Left ventricle myocardium superior (tissue), 1 donor: ENCODE results near the gene ZNF532. TPM values are rescaled to one million over a fixed set of nuclear protein-coding genes. Genes with fewer than 3 reads are reported as not detected.
"Not testable (repeated sequence)": the region's sequence is repeated elsewhere in the genome, so short reads cannot be mapped to it uniquely, and the experiment has no call there.

ENCODE experiments used
- ATAC-seq: fragments of 200-7000 bp; cut with Tn5 transposase; one replicate; pipeline ENCODE4 v1.9.1; 2020; ENCODE audit warnings: mild to moderate bottlenecking, moderate library complexity
- DNase-seq: peaks from one replicate; pipeline ENCODE4 v3.0.0-alpha.2; 2020
- intact Hi-C: fragments of 100-400 bp; cut with micrococcal nuclease; formaldehyde crosslinking; loops from one replicate; pipeline ENCODE4 v1.11.0; 2022
- total RNA-seq: library from RNA; stranded (reverse); fragmentation: NEBNext Ultra II Directional; extraction: Animal tissue kit (Norgen Biotek cat#: 25700); gene quantifications from one replicate; pipeline ENCODE4 v1.2.1, GENCODE V29; 2021
- donor health status: DM: no; HTN: yes; CAD: no; lungs with severe emphysema.

Gene ZNF532
- total RNA-seq, 1 donor from 2014 or later: 64.2 TPM

DNA sequence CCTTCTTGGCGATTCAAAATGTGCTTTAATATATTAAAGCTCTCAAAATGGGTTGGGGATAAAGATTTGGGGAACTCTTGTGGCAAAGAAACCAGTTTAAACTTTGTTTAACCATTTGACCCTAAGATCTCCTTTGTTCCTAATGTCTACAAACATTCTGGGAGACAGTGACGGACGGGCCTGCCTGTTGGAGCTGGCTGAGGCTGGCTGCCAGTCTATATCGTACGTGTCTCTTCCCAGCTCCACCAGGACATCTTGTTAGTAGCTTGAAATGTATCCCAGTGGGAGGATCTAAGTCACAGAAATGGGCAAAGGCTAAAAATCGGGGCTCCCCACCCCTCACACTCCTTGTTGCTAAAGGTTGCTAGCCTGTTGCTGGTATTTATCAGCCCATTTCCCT is 30.7 kb downstream of the ZNF532 start:
- DNase-seq (no peak), ATAC-seq (peak; percentile 19)
- intact Hi-C loops: no loop called here

DNA sequence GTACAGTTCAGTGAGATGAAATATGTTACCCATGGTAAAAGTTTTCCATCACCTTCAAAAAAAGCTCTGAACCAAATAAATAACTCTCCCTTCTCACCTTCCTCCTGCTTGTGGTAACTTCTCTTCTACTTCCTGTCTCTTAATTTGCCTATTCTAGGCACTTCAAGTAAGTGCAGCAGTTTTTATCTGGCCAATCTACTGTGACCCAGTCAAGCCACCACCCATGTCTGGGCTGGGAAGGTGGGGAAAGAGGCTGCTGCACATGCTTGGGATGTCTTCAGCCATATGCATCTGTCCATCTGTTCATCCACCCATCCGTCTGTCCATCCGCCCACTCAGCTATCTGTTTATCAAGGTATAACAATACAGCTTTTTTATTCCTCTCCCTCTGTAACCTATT is 31.6 kb downstream of the ZNF532 start:
- intact Hi-C loops: no loop called here
- no peak for ATAC-seq

DNA sequence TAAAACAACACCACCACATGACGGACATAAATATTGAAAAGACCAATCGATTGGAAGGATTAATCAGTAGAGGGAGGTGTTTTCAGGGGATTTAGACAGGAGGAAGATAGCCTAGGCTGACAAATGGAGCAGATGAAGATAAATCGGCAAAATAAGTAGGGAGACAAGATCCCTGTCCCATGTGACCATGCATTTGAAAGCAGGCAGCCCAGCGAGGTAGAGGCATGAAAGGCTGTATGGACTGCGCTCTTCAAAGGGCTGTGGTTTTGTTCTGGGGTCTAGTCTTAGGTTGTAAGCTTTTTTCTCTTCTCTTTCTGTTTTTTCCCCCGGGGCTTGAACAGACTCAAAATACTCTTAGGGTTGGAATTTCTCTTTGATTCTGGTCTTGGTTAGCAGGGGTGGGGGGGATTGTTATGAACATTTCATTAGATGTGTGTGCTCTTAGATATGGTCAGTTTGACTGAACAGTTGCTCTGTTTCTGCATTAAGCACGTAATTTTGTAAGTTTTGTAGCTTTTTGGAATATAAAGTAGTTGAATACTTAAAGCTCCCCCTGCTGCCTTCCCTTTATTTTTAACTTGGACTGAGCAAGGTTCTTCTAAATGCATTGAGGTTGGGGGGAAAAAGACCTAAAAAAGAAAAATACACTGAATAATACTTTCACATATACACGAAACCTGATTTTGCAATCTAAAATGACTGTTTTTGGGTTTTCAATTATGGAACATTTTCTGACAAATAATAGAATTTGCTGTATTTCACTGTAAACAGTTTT is 32.2 kb downstream of the ZNF532 start:
- no peak for DNase-seq
- ATAC-seq: no peak
- intact Hi-C loops: no loop called here

More for the DNA sequence above, 31.6 kb downstream of the ZNF532 start:
- DNase-seq: no peak

DNA sequence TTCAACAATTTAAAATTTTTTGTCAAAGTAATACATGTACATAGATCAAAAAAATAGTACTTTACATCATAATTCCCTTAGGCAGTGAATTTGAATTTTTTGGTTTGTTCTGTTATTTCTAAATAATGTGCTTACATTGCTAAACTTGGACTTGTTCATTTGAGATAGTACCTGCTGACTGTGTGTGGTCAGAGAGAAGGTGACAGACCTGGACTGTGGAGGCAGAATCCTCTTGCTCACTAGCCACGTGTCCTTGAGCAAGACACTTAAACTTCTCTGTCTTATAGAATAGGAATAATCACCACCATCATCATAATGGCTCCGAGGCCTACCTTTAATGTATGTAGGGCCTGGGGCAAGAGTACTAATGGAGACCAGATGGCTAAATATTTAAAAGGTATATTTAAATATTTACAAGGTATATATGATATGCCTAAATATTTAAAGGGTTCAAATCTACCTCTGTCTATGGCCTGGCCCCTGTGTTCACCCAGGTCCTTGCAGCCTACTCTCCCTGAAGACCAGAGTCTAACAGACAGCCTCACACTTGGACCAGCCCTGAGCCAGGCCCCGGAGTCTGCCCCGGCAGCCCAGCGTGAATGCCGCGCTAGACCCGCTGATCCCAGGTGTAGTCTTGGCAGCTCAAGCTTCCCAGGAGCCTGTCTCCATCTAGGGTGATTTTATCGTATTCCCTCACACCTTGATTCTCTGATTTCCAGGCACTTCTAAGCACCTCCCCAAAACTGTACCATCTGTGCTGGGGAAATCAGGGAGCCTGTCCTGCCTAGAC is 33.5 kb downstream of the ZNF532 start:
- ATAC-seq: no peak
- intact Hi-C loops: no loop called here

DNA sequence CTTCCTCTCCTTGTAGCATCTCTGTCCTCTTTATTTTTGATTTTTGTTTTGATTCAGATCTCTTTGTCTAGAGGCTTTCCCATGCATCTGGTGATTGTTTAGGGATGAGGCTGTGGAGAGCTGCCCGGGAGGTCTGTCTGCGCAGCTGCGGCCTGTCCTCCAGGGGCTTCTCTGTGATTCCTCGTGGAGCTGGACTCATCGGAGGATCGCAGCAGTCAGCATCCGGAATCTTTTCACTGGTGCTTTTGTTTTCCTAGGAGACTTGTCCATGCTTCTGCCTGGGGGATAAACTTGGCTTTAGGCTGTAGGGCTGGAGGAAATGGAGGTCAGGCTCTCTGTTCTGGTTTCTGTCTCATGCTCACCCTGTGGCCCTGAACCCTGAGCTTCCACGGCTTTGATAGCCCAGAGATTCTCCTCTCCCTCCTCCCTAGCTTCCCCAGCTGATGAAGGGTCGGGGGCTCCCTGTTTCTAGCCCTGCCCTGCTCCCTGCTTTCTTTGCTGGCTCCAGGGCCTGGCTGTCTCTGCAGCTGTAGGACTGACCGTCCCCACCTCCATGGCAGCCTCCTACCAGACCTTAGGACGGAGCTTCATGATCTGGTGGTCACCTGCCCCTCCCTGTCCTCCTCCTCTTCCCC is 35.5 kb downstream of the ZNF532 start:
- DNase-seq: peak; percentile 62
- intact Hi-C loops: no loop called here
- peak; percentile 82 for ATAC-seq

More for the DNA sequence above, 33.5 kb downstream of the ZNF532 start:
- no peak for DNase-seq

DNA sequence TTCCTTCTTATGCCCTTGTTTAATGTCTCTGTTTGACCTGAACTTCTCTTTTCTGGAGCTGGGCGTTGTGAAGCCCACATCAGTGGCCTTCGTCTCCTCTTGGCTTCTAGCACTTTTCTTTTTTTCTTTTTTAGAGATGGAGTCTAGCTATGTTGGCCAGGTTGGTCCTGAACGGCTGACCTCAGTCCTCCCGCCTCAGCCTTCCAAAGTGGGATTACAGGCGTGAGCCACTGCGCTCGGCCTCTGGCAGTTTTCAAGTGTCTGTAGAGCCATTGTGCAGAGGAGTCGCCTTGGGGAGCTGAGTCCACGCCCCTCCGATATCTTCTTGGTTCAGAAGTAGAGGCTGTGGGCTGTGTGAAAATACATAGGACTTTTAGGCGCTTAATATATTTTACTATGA is 36.5 kb downstream of the ZNF532 start:
- intact Hi-C loops: no loop called here
- DNase-seq (no peak), ATAC-seq (no peak)

DNA sequence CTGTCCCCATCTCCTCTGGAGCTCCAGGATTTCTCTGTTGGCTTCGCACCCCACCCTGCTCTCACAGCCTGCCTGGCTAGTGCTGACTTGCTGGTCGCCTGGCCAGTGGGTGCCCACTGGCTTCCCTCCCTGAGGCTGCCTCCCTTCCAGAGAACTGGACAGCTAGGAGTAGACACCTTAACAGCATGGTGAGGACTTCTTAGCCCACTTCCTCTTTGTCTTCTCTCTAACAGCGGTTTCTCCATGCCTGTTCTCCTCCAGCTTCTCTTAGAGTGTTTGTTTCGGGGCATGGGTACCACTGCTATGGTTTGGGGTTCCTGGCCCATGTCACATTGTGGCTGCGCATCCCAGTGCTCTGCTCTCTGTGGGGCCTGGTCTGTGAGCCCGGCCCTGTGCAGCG is 37.1 kb downstream of the ZNF532 start:
- intact Hi-C loops: no loop called here
- DNase-seq (no peak), ATAC-seq (no peak)

DNA sequence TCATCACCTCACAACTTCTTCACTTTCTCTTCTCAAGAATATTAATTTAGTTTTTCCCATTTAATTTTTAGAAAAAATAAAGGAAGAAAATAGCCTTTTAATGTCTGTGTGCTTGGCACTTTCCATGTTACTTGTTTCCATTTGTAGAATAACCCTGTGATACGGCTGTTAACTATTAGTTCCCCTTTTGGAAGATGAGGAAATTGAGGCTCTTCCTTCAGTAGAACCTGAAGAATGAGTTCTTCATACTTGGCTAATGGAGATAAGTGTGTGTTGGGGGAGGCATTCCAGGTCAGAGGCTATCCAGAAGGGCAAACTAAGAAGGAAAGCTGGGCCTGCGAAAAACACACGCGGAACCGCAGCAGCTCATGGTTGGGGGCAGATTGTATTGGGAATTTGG is 38.3 kb downstream of the ZNF532 start:
- intact Hi-C loops: no loop called here
- no peak for ATAC-seq
- no peak for DNase-seq

DNA sequence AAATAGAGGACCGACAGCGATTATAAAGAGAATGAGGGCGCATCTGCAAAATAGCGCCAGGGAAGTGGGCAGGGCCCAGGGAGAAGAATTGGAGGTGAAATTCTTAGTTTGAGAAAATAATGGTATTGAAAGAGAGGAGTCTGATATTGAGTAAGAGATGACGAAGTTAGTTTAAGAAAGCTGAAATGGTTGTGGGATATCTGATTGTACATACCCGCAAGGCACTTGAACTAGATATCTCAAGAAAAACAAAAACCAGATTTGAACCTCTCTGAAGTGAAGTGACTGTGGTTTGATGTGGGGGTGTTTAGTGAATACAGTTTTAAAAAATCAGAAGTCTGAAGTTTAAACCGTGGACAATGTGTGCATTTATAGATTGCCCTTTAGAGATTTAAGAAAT is 38.9 kb downstream of the ZNF532 start:
- DNase-seq (no peak), ATAC-seq (no peak)
- intact Hi-C loops: no loop called here

DNA sequence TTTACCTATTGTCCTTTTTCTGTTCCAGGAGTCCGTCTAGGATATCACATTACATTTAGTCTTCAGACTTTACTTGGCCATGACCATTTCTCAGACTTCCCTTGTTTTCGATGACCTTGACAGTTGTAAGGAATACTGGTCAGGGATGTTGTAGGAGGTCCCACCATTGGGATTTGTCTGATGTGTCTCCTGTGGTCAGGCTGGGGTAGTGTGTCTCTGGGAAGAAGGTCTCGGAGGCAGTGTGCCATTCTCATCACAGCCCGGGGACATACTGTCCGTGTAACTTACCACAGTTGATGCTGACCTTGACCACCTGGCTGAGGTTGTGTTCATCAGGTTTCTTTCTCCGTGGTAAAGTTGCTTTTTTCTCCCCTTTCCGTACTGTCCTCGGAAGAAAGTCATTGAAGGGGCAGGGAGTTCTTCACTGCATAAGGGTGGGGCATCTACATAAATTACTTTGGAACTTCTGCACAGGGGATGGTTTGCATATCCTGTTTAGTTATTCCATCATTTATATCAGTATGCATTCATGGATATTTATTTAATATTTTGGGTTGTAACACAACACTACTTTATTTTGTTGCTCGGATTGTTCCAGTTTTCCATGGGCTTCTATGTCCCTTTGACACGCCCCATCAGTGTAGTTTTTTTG is 41.2 kb downstream of the ZNF532 start:
- ATAC-seq: no peak
- DNase-seq: no peak
- intact Hi-C loops: no loop called here

DNA sequence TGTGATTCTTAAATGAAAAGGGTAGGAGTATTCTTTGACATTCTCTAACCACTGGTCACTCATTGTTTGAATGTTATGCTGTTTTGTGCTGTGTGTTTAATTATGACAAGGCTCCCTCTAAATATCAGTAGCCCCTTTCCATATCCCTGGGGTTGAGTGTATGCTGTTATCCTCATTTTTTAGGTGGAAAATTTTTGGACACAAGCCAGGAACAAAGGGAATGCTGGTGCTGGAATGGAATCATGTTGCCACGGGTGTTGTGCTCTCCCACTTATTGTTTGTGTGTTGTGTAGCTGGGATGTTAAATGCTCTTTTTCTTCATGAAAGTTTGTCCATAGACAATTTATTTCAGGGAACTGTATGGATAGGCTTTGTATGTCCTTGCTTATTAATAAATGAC is 43.3 kb downstream of the ZNF532 start:
- DNase-seq (no peak), ATAC-seq (no peak)
- intact Hi-C loops: no loop called here

DNA sequence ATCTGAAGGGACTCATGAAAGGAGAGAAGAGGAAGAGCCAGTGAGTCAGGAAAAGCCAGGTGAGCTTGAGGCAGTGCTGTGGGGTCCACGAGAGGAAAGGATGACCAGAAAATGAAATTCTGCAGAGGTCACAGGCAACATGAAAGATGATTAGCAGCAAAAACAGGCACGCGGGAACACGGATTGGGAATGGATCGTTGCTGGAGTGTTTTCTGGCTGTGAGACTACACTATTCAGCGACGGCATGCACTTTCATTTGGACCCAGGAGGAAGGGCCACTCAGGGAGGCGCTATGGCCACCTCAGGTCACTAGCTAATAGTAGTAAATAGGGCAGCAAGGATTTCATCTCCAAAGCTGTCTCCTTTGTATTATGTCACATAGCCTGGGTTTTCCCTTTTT is 44.8 kb downstream of the ZNF532 start:
- intact Hi-C loops: no loop called here
- DNase-seq (no peak), ATAC-seq (no peak)

DNA sequence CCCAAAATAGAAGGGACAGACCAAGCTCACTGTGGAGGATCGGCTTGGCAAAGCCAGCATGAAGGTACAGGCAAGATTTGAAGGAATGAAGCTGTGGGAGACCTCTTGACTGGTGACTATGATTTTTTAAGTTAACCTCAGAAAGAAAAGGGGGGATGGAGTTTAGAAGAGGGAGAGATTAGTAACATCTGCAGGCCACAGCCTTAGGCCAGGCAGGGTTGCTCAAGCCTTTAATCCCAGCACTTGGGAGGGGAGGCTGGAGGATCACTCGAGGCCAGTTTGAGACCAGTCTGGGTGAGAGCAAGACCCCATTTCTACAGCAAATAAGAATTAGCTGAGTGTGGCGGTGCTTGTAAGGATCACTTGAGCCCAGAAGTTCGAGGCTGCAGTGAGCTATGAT is 46.6 kb downstream of the ZNF532 start:
- ATAC-seq (peak; percentile 23), DNase-seq (no peak)
- intact Hi-C loops: no loop called here

DNA sequence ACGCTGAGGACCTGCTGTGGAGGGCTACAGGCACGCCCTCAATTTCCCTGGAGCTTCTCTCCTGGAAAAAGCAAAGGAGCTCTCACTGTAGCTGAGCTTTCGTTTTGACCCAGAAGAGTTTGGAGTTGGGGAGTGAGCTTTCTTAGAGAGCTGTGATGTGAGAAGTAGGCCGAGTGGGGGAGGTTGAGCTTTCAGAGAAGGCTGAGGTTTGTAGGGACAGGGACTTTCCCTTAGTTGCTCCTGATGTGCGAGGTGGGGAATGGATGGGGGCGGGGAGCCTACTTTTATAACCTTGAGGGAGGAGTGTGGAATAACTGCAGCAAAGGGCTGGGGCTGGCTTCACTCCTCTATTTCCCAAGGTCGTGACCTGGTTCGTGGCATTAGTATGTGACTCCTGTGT is 47.1 kb downstream of the ZNF532 start:
- no peak for DNase-seq
- peak; percentile 76 for ATAC-seq
- intact Hi-C loops: no loop called here

DNA sequence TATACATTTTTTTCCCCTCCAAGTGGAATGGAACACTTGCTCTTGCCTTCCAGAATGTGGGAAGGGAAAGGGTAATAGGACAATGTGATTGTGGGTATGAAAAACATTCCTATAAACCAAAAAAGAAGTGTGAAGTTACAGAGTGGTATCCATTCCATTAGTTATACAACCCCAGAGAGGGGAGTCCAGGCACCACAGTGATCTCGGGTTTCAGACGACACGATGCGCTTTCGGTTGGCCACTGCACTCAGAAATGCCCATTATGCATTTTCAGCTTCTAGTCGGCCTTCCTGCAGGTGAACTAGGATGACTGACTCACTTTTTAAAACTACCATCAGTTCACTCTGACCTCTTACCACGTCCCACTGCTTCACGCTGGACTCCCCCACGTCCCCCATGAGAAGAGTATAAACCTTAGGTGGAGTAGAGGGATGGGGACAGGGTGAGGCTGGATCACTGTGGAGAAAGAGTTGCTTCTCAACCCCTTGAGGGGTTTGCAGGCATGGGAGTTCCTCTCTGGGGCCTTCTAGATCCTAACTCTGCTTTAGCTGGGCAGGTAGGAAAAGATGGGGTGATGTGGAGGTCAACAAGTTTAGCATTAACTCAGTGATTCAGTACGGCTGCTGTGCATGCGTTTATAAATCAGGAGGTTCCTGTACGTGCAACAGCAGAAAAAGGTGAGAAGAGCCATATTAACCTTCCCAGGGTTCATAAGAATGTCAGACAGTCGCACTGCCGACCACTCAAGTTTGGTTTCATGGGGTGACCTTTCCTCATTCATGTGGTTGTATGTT is 50.5 kb downstream of the ZNF532 start:
- no peak for ATAC-seq
- DNase-seq: no peak
- intact Hi-C loops: no loop called here

DNA sequence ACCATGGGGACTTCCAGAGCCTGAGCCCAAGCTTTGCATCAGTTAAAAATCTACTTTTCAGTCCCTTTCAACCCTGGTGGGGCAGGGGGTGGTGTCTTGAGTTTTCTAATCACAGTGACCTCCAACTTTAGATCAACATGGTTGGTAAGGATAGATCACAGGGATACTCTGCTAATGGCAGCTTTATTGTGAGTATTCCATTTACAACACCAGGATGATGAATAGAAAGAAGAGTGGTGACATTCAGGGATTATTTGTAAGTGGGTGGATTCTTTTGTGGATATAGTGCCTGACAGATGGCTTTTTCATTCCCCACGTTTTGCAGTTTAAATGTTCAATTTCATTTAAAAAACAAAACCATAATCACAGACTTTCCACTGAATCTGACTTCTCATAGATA is 51.3 kb downstream of the ZNF532 start:
- no peak for ATAC-seq
- intact Hi-C loops: no loop called here
- DNase-seq: no peak

DNA sequence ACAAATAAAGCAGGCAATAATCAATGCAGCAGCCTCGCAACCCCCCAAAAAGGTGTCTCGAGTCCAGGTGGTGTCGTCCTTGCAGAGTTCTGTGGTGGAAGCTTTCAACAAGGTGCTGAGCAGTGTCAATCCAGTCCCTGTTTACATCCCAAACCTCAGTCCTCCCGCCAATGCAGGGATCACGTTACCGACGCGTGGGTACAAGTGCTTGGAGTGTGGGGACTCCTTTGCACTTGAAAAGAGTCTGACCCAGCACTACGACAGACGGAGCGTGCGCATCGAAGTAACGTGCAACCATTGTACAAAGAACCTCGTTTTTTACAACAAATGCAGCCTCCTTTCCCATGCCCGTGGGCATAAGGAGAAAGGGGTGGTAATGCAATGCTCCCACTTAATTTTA is 55.3 kb downstream of the ZNF532 start:
- ATAC-seq, intact Hi-C loops, DNase-seq: not testable (repeated sequence)

DNA sequence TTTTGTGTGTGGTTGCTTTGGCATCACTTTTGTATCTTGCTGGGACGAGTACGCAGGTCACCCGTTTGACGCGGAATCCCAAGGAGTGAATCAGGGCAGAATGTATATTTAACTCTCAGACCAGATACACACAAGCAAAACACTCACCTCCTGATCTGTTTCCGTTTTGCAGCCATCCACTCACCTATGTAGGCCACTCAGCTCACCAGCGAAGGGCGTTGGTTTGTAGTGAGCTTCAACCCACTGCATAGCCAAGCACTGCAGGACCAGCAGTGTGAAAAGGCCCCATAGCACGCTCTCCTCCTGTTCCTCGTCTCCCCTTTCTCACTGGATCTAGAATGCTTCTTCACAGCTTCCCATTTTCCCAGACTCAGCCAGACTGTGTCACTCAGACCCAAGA is 58.3 kb downstream of the ZNF532 start:
- intact Hi-C loops: no loop called here
- DNase-seq (no peak), ATAC-seq (no peak)

DNA sequence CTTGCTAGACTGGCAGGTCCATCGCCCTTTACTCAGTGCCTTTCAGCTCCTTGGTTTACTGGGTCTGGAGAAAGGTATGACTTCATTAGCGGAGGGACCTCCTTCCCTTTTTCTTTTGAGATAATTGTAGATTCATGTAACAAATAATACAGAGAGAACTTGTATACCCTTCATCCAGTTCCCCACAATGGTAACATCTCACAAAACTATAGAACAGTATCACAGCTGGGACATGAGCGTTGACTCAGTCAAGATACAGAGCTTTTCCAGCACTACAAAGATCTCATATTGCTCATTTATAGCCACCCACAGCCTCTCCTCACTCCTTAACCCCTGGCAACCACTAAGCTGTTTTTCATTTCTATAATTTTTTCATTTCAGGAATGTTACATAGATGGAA is 59.8 kb downstream of the ZNF532 start:
- intact Hi-C loops: no loop called here
- DNase-seq: no peak

More for the DNA sequence above, 59.8 kb downstream of the ZNF532 start:
- no peak for ATAC-seq
